Measurements from ENCODE around the gene PAGR1. TPM values are rescaled to one million over a fixed set of nuclear protein-coding genes. Genes with fewer than 3 reads are reported as not detected.
"Not testable (repeated sequence)": the region's sequence is repeated elsewhere in the genome, so short reads cannot be mapped to it uniquely, and the experiment has no call there.

Gene PAGR1
- total and polyA plus RNA-seq, 4 donors = 7.3 to 18.7 (median 14.0) TPM

GRCh38 chr16:29833219-29833618 lies 17.3 kb downstream of the PAGR1 start:
- 94% methylated on average over 4 of the region's 4 CpGs for WGBS
- not testable (repeated sequence) for H3K27me3 ChIP-seq (ENCODE audit: control insufficient read depth in 4 of 4, insufficient read depth in 4 of 4, low read length in 3 of 4); H3K9me3 ChIP-seq (ENCODE audit: control insufficient read depth in 4 of 4, low read length in 3 of 4); H3K27ac ChIP-seq (ENCODE audit: low read depth in 1 of 2, low read length in 2 of 2); DNase-seq (ENCODE audit: low spot score); H3K4me3 ChIP-seq (ENCODE audit: low read depth in 1 of 3, low read length in 3 of 3); H3K9ac ChIP-seq (ENCODE audit: low read depth in 1 of 2, low read length in 2 of 2)
- peaks cover 12 to 41% (median 19%) of the 10 kb centered on the region in 4 donors for H3K36me3 ChIP-seq (ENCODE audit: control insufficient read depth in 4 of 4, insufficient read depth in 3 of 4, low read depth in 1 of 4, low read length in 3 of 4)
- H3K4me1 ChIP-seq (ENCODE audit: control insufficient read depth in 4 of 4, insufficient read depth in 4 of 4, low read length in 3 of 4) = peaks cover 4 to 18% (median 11%) of the 10 kb centered on the region in 4 donors

- H3K4me1 ChIP-seq (ENCODE audit: control insufficient read depth in 4 of 4, insufficient read depth in 4 of 4, low read length in 3 of 4) = peaks cover 4 to 17% (median 10%) of the 10 kb centered on the region in 4 donors
- DNase-seq (ENCODE audit: low spot score) = no peak
- H3K9me3 ChIP-seq (ENCODE audit: control insufficient read depth in 4 of 4, low read length in 3 of 4) = no peaks in the 10 kb centered on the region
- H3K27ac ChIP-seq (ENCODE audit: low read depth in 1 of 2, low read length in 2 of 2) = no peak overlapping the region
- H3K27me3 ChIP-seq (ENCODE audit: control insufficient read depth in 4 of 4, insufficient read depth in 4 of 4, low read length in 3 of 4) = no peaks in the 10 kb centered on the region
- 95% methylated on average over 5 of the region's 5 CpGs for WGBS
- no peak for TF ChIP-seq MAX (IDR thresholded peaks at IDR 0.05)
- TF ChIP-seq GABPA (IDR thresholded peaks at IDR 0.05 in 1 of 2, conservative IDR thresholded peaks at IDR 0.05 in 1 of 2) = no peak
- TF ChIP-seq CTCF (IDR thresholded peaks at IDR 0.05; ENCODE audit: low read depth, low read length, missing input control) = no peak
- TF ChIP-seq REST (IDR thresholded peaks at IDR 0.05) = no peak
- no peak for TF ChIP-seq FOXA1 (IDR thresholded peaks at IDR 0.05)
- TF ChIP-seq, protein P1, sequence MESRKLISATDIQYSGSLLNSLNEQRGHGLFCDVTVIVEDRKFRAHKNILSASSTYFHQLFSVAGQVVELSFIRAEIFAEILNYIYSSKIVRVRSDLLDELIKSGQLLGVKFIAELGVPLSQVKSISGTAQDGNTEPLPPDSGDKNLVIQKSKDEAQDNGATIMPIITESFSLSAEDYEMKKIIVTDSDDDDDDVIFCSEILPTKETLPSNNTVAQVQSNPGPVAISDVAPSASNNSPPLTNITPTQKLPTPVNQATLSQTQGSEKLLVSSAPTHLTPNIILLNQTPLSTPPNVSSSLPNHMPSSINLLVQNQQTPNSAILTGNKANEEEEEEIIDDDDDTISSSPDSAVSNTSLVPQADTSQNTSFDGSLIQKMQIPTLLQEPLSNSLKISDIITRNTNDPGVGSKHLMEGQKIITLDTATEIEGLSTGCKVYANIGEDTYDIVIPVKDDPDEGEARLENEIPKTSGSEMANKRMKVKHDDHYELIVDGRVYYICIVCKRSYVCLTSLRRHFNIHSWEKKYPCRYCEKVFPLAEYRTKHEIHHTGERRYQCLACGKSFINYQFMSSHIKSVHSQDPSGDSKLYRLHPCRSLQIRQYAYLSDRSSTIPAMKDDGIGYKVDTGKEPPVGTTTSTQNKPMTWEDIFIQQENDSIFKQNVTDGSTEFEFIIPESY (IDR thresholded peaks at IDR 0.05) = no peak
- no peak for TF ChIP-seq NR2F2 (IDR thresholded peaks at IDR 0.05)
- no peak for TF ChIP-seq SP1 (IDR thresholded peaks at IDR 0.05)
- no peak overlapping the region for H3K9ac ChIP-seq (ENCODE audit: low read depth in 1 of 2, low read length in 2 of 2)
- H3K4me3 ChIP-seq (ENCODE audit: low read depth in 1 of 3, low read length in 3 of 3) = no peak overlapping the region
- H3K36me3 ChIP-seq (ENCODE audit: control insufficient read depth in 4 of 4, insufficient read depth in 3 of 4, low read depth in 1 of 4, low read length in 3 of 4) = peaks cover 12 to 46% (median 19%) of the 10 kb centered on the region in 4 donors
These were observed 18.1 kb downstream of the PAGR1 start for GRCh38 chr16:29834079-29834478.

DNA sequence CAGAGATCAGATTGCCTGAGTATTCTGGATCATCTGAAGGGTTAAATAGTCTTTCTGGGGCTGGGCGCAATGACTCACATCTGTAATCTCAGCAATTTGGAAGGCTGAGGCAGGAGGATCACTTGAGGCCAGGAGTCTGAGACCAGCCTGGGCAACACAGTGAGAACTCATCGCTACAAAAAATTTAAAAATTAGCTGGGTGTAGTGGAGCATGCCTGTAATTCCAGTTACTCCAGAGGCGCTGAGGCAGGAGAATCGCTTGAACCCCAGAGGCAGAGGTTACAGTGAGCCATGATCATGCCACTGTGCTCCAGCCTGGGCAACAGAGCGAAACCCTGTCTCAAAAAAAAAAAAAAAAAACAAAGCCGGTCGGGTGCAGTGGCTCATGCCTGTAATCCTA lies 20.0 kb downstream of the PAGR1 start:
- no peak overlapping the region for H3K27ac ChIP-seq (ENCODE audit: low read depth in 1 of 2, low read length in 2 of 2)
- peaks cover 21 to 58% (median 22%) of the 10 kb centered on the region in 4 donors for H3K36me3 ChIP-seq (ENCODE audit: control insufficient read depth in 4 of 4, insufficient read depth in 3 of 4, low read depth in 1 of 4, low read length in 3 of 4)
- no peak overlapping the region for H3K9ac ChIP-seq (ENCODE audit: low read depth in 1 of 2, low read length in 2 of 2)
- no peak for DNase-seq (ENCODE audit: low spot score)
- H3K27me3 ChIP-seq (ENCODE audit: control insufficient read depth in 4 of 4, insufficient read depth in 4 of 4, low read length in 3 of 4) = no peaks in the 10 kb centered on the region
- no peaks in the 10 kb centered on the region for H3K9me3 ChIP-seq (ENCODE audit: control insufficient read depth in 4 of 4, low read length in 3 of 4)
- WGBS = 97% methylated on average over 7 of the region's 7 CpGs
- H3K4me1 ChIP-seq (ENCODE audit: control insufficient read depth in 4 of 4, insufficient read depth in 4 of 4, low read length in 3 of 4) = peaks cover 0 to 6% (median 0%) of the 10 kb centered on the region in 4 donors
- no peak overlapping the region for H3K4me3 ChIP-seq (ENCODE audit: low read depth in 1 of 3, low read length in 3 of 3)
- TF ChIP-seq CTCF (IDR thresholded peaks at IDR 0.05; ENCODE audit: low read depth, low read length, missing input control) = no peak
- TF ChIP-seq FOXA1 (IDR thresholded peaks at IDR 0.05) = no peak
- TF ChIP-seq REST (IDR thresholded peaks at IDR 0.05) = no peak
- TF ChIP-seq RXRA (IDR thresholded peaks at IDR 0.05) = no peak
- no peak for TF ChIP-seq TAF1 (conservative IDR thresholded peaks at IDR 0.05)
- no peak for TF ChIP-seq HNF4G (IDR thresholded peaks at IDR 0.05)
- no peak for TF ChIP-seq RAD21 (IDR thresholded peaks at IDR 0.05)
- no peak for TF ChIP-seq YY1 (IDR thresholded peaks at IDR 0.05)
- no peak for TF ChIP-seq MAX (IDR thresholded peaks at IDR 0.05)

Measured in liver (tissue), 9 donors.